ENCODE results near the gene FFAR1.

The FFAR1 gene

GRCh38 chr19:35341006-35341405 lies 6.7 kb upstream of the FFAR1 start:
- no peak for DNase-seq (ENCODE audit: low read depth)
- H3K4me3 ChIP-seq (ENCODE audit: low read length): no peak overlapping the region
- no peak for TF ChIP-seq CTCF (conservative IDR thresholded peaks at IDR 0.05; ENCODE audit: low read length)

GRCh38 chr19:35341565-35342225 lies 6.0 kb upstream of the FFAR1 start:
- no peak for DNase-seq (ENCODE audit: low read depth)
- TF ChIP-seq CTCF (conservative IDR thresholded peaks at IDR 0.05; ENCODE audit: low read length): no peak

GRCh38 chr19:35342430-35342829 lies 5.3 kb upstream of the FFAR1 start:
- DNase-seq (ENCODE audit: low read depth): no peak
- no peak overlapping the region for H3K4me3 ChIP-seq (ENCODE audit: low read length)
- no peak for TF ChIP-seq CTCF (conservative IDR thresholded peaks at IDR 0.05; ENCODE audit: low read length)

More at GRCh38 chr19:35341565-35342225, 6.0 kb upstream of the FFAR1 start:
- H3K4me3 ChIP-seq (ENCODE audit: low read length): no peak overlapping the region

GRCh38 chr19:35344511-35345031 lies 3.1 kb upstream of the FFAR1 start:
- no peak for TF ChIP-seq CTCF (conservative IDR thresholded peaks at IDR 0.05; ENCODE audit: low read length)
- DNase-seq (ENCODE audit: low read depth): no peak
- H3K4me3 ChIP-seq (ENCODE audit: low read length): no peak overlapping the region

GRCh38 chr19:35345671-35346111 lies 2.0 kb upstream of the FFAR1 start:
- TF ChIP-seq CTCF (conservative IDR thresholded peaks at IDR 0.05; ENCODE audit: low read length): no peak
- no peak overlapping the region for H3K4me3 ChIP-seq (ENCODE audit: low read length)
- DNase-seq (ENCODE audit: low read depth): no peak

GRCh38 chr19:35346193-35347052 lies 1.3 kb upstream of the FFAR1 start:
- H3K4me3 ChIP-seq (ENCODE audit: low read length): no peak overlapping the region
- TF ChIP-seq CTCF (conservative IDR thresholded peaks at IDR 0.05; ENCODE audit: low read length): no peak
- DNase-seq (ENCODE audit: low read depth): no peak
